Rectal smooth muscle tissue (tissue), 1 donor: ENCODE data around the gene AFDN.
A peak's percentile ranks its signal among the peaks of the same experiment; 100 is the strongest.

Experiments used
- H3K27ac ChIP-seq: one replicate; pipeline ENCODE4 v1.7.0; 2013; ENCODE audit warnings: low read depth, low read length, inconsistent platforms
- H3K27me3 ChIP-seq: one replicate; pipeline ENCODE4 v1.7.0; 2013; ENCODE audit warnings: low read length; ENCODE audit not compliant: control insufficient read depth, insufficient read depth
- H3K36me3 ChIP-seq: one replicate; pipeline ENCODE4 v1.7.0; 2013; ENCODE audit warnings: low read length; ENCODE audit not compliant: control insufficient read depth, insufficient read depth
- H3K4me1 ChIP-seq: one replicate; pipeline ENCODE4 v1.7.0; 2013; ENCODE audit warnings: low read length; ENCODE audit not compliant: control insufficient read depth, insufficient read depth
- H3K4me3 ChIP-seq: one replicate; pipeline ENCODE4 v1.7.0; 2013; ENCODE audit warnings: low read length
- H3K9ac ChIP-seq: one replicate; pipeline ENCODE4 v1.7.0; 2013; ENCODE audit warnings: low read length

The AFDN gene

GRCh38 chr6:167812088-167812487, 14.6 kb upstream of the AFDN start:
- no peak overlapping the region for H3K4me3 ChIP-seq
- H3K27me3 ChIP-seq = no peaks in the 10 kb centered on the region
- H3K27ac ChIP-seq = no peak overlapping the region
- H3K4me1 ChIP-seq = no peaks in the 10 kb centered on the region
- H3K36me3 ChIP-seq = no peaks in the 10 kb centered on the region
- H3K9ac ChIP-seq = no peak overlapping the region

- H3K4me3 ChIP-seq = no peak overlapping the region
- no peaks in the 10 kb centered on the region for H3K4me1 ChIP-seq
- H3K27me3 ChIP-seq = no peaks in the 10 kb centered on the region
- no peak overlapping the region for H3K27ac ChIP-seq
- no peaks in the 10 kb centered on the region for H3K36me3 ChIP-seq
- H3K9ac ChIP-seq = no peak overlapping the region
These were observed 11.3 kb upstream of the AFDN start for GRCh38 chr6:167815296-167815980.

GRCh38 chr6:167817016-167817415, 9.7 kb upstream of the AFDN start:
- Histone ChIP-seq H3K4me3 (no peak overlapping the region), H3K36me3 (no peaks in the 10 kb centered on the region), H3K27ac (no peak overlapping the region), H3K4me1 (no peaks in the 10 kb centered on the region), H3K27me3 (no peaks in the 10 kb centered on the region), H3K9ac (no peak overlapping the region)

GRCh38 chr6:167817729-167818128, 9.0 kb upstream of the AFDN start:
- Histone ChIP-seq H3K27ac (no peak overlapping the region), H3K4me1 (no peaks in the 10 kb centered on the region), H3K9ac (no peak overlapping the region), H3K4me3 (no peak overlapping the region), H3K36me3 (no peaks in the 10 kb centered on the region), H3K27me3 (no peaks in the 10 kb centered on the region)

- Histone ChIP-seq H3K36me3 (no peaks in the 10 kb centered on the region), H3K27ac (no peak overlapping the region), H3K4me1 (no peaks in the 10 kb centered on the region), H3K4me3 (no peak overlapping the region), H3K9ac (no peak overlapping the region), H3K27me3 (no peaks in the 10 kb centered on the region)
These were observed 7.1 kb upstream of the AFDN start for GRCh38 chr6:167819576-167819975.

- H3K4me3 ChIP-seq = no peak overlapping the region
- H3K27me3 ChIP-seq = no peaks in the 10 kb centered on the region
- no peaks in the 10 kb centered on the region for H3K36me3 ChIP-seq
- no peak overlapping the region for H3K9ac ChIP-seq
- H3K27ac ChIP-seq = no peak overlapping the region
- H3K4me1 ChIP-seq = peaks cover 3% of the 10 kb centered on the region
These were observed 6.0 kb upstream of the AFDN start for GRCh38 chr6:167820681-167821080.

GRCh38 chr6:167824591-167825331, 1.9 kb upstream of the AFDN start:
- peaks cover 12% of the 10 kb centered on the region for H3K4me1 ChIP-seq
- H3K27me3 ChIP-seq = no peaks in the 10 kb centered on the region
- H3K36me3 ChIP-seq = no peaks in the 10 kb centered on the region
- peak overlapping the region; percentile 91 for H3K4me3 ChIP-seq
- H3K27ac ChIP-seq = peak overlapping the region; percentile 21
- no peak overlapping the region for H3K9ac ChIP-seq

GRCh38 chr6:167825332-167826229, 1.1 kb upstream of the AFDN start:
- Histone ChIP-seq H3K36me3 (no peaks in the 10 kb centered on the region), H3K27me3 (no peaks in the 10 kb centered on the region), H3K27ac (peak overlapping the region; percentile 45), H3K9ac (no peak overlapping the region), H3K4me3 (peak overlapping the region; percentile 91), H3K4me1 (peaks cover 12% of the 10 kb centered on the region)

GRCh38 chr6:167826230-167826895, 348 bp upstream of the AFDN start:
- peak overlapping the region; percentile 30 for H3K9ac ChIP-seq
- H3K4me3 ChIP-seq = peak overlapping the region; percentile 91
- H3K4me1 ChIP-seq = peaks cover 12% of the 10 kb centered on the region
- no peaks in the 10 kb centered on the region for H3K27me3 ChIP-seq
- no peaks in the 10 kb centered on the region for H3K36me3 ChIP-seq
- peak overlapping the region; percentile 45 for H3K27ac ChIP-seq

GRCh38 chr6:167827583-167828324, 1.0 kb downstream of the AFDN start:
- H3K36me3 ChIP-seq = no peaks in the 10 kb centered on the region
- peak overlapping the region; percentile 72 for H3K27ac ChIP-seq
- H3K4me3 ChIP-seq = peak overlapping the region; percentile 85
- H3K4me1 ChIP-seq = peaks cover 14% of the 10 kb centered on the region
- H3K9ac ChIP-seq = peak overlapping the region; percentile 40
- H3K27me3 ChIP-seq = no peaks in the 10 kb centered on the region

GRCh38 chr6:167828325-167828956, 1.7 kb downstream of the AFDN start:
- H3K27me3 ChIP-seq = no peaks in the 10 kb centered on the region
- H3K4me3 ChIP-seq = peak overlapping the region; percentile 85
- no peaks in the 10 kb centered on the region for H3K36me3 ChIP-seq
- H3K4me1 ChIP-seq = peaks cover 18% of the 10 kb centered on the region
- peak overlapping the region; percentile 72 for H3K27ac ChIP-seq
- H3K9ac ChIP-seq = no peak overlapping the region
